K562 (cell line): ENCODE results near the gene MIB2. TPM values are rescaled to one million over a fixed set of nuclear protein-coding genes. Genes with fewer than 3 reads are reported as not detected.

Source experiments
- ASH1L ChIP-seq: fragments of 450-650 bp; IDR thresholded peaks from 2 replicates; pipeline ENCODE4 v1.6.1; 2018; ENCODE audit warnings: borderline replicate concordance, mild to moderate bottlenecking, low read depth; ENCODE audit not compliant: partially characterized antibody
- BDP1 ChIP-seq: IDR thresholded peaks from 3 replicates; pipeline ENCODE4 v1.6.1; 2011; ENCODE audit not compliant: insufficient read length, insufficient read depth
- BMI1 ChIP-seq: fragments of 150-350 bp; IDR thresholded peaks from 2 replicates; pipeline ENCODE4 v1.6.1; 2014; ENCODE audit warnings: low read length
- CHD1 ChIP-seq: fragments of 200-600 bp; sonication (generic); IDR thresholded peaks from one replicate; pipeline ENCODE4 v1.6.1; 2012; ENCODE audit warnings: mild to moderate bottlenecking, moderate library complexity, low read length, inconsistent platforms
- CUX1 ChIP-seq: fragments of 200-800 bp; sonication (Bioruptor generic); IDR thresholded peaks from 2 replicates; pipeline ENCODE4 v1.6.1; 2016; ENCODE audit warnings: missing genetic modification characterization, missing compliant biosample characterization
- GTF3C2 ChIP-seq: IDR thresholded peaks from 3 replicates; pipeline ENCODE4 v1.6.1; 2011; ENCODE audit warnings: borderline replicate concordance, mild to moderate bottlenecking, moderate library complexity; ENCODE audit not compliant: insufficient read length; ENCODE audit errors: extremely low read depth
- HDAC3 ChIP-seq: fragments of 450-650 bp; IDR thresholded peaks from 2 replicates; pipeline ENCODE4 v1.6.1; 2018; ENCODE audit warnings: borderline replicate concordance, mild to moderate bottlenecking, moderate library complexity; ENCODE audit not compliant: partially characterized antibody
- KLF1 ChIP-seq: fragments of 450-650 bp; IDR thresholded peaks from 2 replicates; pipeline ENCODE4 v1.6.1; 2016; ENCODE audit warnings: missing genetic modification characterization, missing compliant biosample characterization
- RBM22 ChIP-seq: fragments of 200-400 bp; formaldehyde crosslinking; IDR thresholded peaks from 2 replicates; pipeline ENCODE4 v1.6.1; 2018; ENCODE audit warnings: low read length, low read depth; ENCODE audit not compliant: poor library complexity, severe bottlenecking
- THAP12 ChIP-seq: fragments of 250-450 bp; sonication (Bioruptor Pico); IDR thresholded peaks from 2 replicates; pipeline ENCODE4 v1.9.0; 2021; ENCODE audit warnings: mild to moderate bottlenecking, inconsistent platforms
- YBX1 ChIP-seq: fragments of 450-650 bp; IDR thresholded peaks from 2 replicates; pipeline ENCODE4 v1.7.1; 2016; ENCODE audit warnings: mild to moderate bottlenecking
- ZNF277 ChIP-seq: fragments of 250-450 bp; sonication (Bioruptor Pico); IDR thresholded peaks from 2 replicates; pipeline ENCODE4 v1.8.0; 2022; ENCODE audit warnings: inconsistent platforms, mild to moderate bottlenecking, moderate library complexity, borderline replicate concordance
- ZNF282 ChIP-seq: sonication (generic); formaldehyde crosslinking; IDR thresholded peaks from 2 replicates; pipeline ENCODE4 v1.8.1; 2023; ENCODE audit warnings: missing genetic modification reagents
- ZNF699 ChIP-seq: fragments of 250-450 bp; sonication (Bioruptor Pico); IDR thresholded peaks from 2 replicates; pipeline ENCODE4 v1.8.0; 2021; ENCODE audit warnings: mild to moderate bottlenecking, moderate library complexity; ENCODE audit not compliant: insufficient replicate concordance
- polyA plus RNA-seq, 8 experiments: library from polyadenylated mRNA; depleted of rRNA in 4 of 8; stranded (reverse) in 5 of 8; unstranded in 3 of 8; fragments of >200 nt; fragmentation: Nextera tagmentation in 2 of 8; fragmentation: Illumina TruSeq in 1 of 8; extraction: Ambion mirVana in 2 of 8; extraction: Trizol in 1 of 8; gene quantifications; 2 replicates each; pipeline versions ENCODE4 v1.2.1 to v1.2.3, GENCODE V29; 2011 to 2014; ENCODE audit warnings: inconsistent platforms in 1 of 8, missing spikeins in 1 of 8
- total RNA-seq, 7 experiments: library from RNA; depleted of rRNA in 6 of 7; stranded (reverse); fragments of >200 nt in 6 of 7; fragmentation: Illumina TruSeq in 2 of 7; extraction: Trizol in 2 of 7; gene quantifications; 2 replicates each; pipeline versions ENCODE4 v1.2.1 to v1.2.3, GENCODE V29; 2011 to 2021; ENCODE audit warnings: low replicate concordance in 1 of 7

Gene MIB2
- total and polyA plus RNA-seq, 9 of the 15 experiments (the other 6 are each of a cell fraction or from before 2014, with no cell fraction given), result 0.04 to 17.0 (median 4.9) TPM; not detected in 1

DNA sequence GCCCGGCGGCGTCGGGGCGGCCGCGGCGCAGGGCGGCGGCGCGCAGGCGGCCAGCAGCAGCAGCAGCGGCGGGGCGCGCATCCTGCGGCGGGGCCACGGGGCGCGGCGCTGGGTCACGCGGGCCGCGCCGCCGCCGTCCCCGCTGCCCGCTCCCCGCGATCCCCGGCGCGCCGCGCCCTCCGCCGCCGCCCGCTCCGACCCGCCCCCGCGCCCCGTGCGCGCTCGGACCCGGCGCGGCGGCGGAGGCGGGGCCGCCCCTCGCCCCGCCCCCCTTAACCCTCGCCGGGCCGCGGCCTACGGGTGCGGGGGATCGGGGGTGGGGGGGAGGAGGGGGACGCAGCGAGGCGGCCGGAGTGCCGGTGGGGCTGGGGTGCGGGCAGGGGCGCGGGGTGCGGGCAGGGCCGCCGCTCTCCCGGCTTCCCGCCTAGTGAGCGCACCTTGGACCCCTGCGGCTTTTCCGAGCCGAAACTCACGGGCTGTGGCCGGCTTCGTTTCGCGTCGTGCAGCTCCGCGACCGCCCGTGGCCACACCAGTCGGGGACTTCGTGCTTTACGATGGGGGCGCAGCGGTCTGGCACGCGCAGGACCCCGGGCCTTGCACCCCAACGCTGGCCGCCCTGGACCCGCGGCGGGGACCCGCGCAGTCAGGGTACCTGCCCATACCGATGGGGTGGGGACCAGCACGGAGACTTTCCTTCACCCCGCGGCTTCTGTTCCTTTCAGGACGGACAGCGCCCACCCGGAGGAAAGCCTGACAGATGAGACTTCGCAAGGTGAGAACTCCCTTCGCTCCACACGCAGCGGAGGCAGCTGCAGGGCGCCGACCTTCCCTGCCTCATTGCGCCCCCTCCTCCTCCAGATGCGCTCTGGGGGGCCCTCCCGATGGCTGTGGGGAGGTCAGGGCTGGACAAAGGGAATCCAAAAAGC lies 15.1 kb upstream of the MIB2 start, which contains the start of gene FNDC10 (continued):
- TF ChIP-seq CUX1 (no peak), BMI1 (no peak), CHD1 (no peak), THAP12 (CRISPR knock-in tag) (0 out of 2 replicates have a peak, but pooled peaks have one; percentile 21), ASH1L (no peak), ZNF699 (CRISPR knock-in tag) (no peak), BDP1 (no peak), HDAC3 (no peak), KLF1 (tag) (no peak), ZNF277 (CRISPR knock-in tag) (no peak), GTF3C2 (no peak), RBM22 (no peak), ZNF282 (CRISPR knock-in tag) (no peak), YBX1 (no peak)
